ENCODE measurements around the gene PAK1IP1. TPM values are rescaled to one million over a fixed set of nuclear protein-coding genes. Genes with fewer than 3 reads are reported as not detected.
"Not testable (repeated sequence)": the region's sequence is repeated elsewhere in the genome, so short reads cannot be mapped to it uniquely, and the experiment has no call there.

PAK1IP1 gene
- total and polyA plus RNA-seq, 9 donors = 5.6 to 21.7 (median 12.4) TPM

DNA sequence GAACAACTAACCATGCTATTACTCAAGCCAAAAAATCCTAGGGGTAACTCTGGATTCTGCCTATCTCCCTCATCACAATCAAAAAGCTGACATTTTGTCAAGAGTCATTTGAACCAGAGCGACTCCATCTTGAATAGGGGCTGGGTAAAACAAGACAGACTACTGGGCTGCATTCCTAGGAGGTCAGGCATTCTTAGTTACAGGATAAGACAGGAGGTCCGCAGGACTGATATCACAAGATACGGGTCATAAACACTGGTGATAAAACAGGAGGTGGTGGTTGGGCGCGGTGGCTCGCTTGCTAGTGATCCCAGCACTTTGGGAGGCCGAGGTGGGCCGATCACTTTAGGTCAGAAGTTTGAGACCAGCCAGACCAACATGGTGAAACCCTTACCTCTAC is 32.6 kb upstream of the PAK1IP1 start:
- 87 to 88% (median 87%) methylated on average over 8 of the region's 8 CpGs for WGBS, 3 donors
- Histone ChIP-seq H3K4me3 (no peak overlapping the region), H3K4me1 (ENCODE audit: insufficient read depth) (no peaks in the 10 kb centered on the region), H3K36me3 (no peaks in the 10 kb centered on the region), H3K27ac (no peak overlapping the region), H3K27me3 (no peaks in the 10 kb centered on the region), H3K9me3 (no peaks in the 10 kb centered on the region)
- TF ChIP-seq EP300 (IDR thresholded peaks at IDR 0.05) (no peak), POLR2A (IDR thresholded peaks at IDR 0.05) (no peak), CTCF (IDR thresholded peaks at IDR 0.05) (no peak)
- no peak for DNase-seq
- intact Hi-C loops (cut with DNase I) = no loop called here

GRCh38 chr6:10662742-10663141 is 32.0 kb upstream of the PAK1IP1 start:
- 56 to 76% (median 67%) methylated on average over 2 of the region's 2 CpGs for WGBS, 3 donors
- no peaks in the 10 kb centered on the region for H3K4me1 ChIP-seq (ENCODE audit: insufficient read depth)
- no peak overlapping the region for H3K4me3 ChIP-seq
- H3K27me3 ChIP-seq = no peaks in the 10 kb centered on the region
- intact Hi-C loops (cut with DNase I) = no loop called here
- no peaks in the 10 kb centered on the region for H3K9me3 ChIP-seq
- no peaks in the 10 kb centered on the region for H3K36me3 ChIP-seq
- DNase-seq = no peak
- H3K27ac ChIP-seq = no peak overlapping the region
- no peak for TF ChIP-seq POLR2A (IDR thresholded peaks at IDR 0.05)
- no peak for TF ChIP-seq CTCF (IDR thresholded peaks at IDR 0.05)
- TF ChIP-seq EP300 (IDR thresholded peaks at IDR 0.05) = no peak

DNA sequence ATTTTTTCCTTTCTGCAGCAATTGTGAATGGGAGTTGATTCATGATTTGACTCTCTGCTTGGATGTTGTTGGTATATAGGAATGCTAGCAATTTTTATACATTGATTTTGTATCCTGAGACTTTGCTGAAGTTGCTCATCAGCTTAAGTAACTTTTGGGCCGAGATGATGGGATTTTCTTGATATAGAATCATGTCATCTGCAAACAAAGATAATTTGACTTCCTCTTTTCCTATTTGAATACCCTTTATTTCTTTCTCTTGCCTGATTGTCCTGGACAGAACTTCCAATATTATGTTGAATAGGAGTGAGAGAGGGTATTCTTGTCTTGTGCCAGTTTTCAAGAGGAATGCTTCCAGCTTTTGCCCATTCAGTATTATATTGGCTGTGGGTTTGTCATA is 29.2 kb upstream of the PAK1IP1 start:
- H3K27ac ChIP-seq; H3K36me3 ChIP-seq; H3K27me3 ChIP-seq; DNase-seq; H3K4me1 ChIP-seq (ENCODE audit: insufficient read depth); H3K9me3 ChIP-seq; intact Hi-C loops (cut with DNase I); H3K4me3 ChIP-seq: not testable (repeated sequence)
- WGBS, 3 donors = 58 to 70% (median 60%) methylated on average over 1 of the region's 1 CpG

DNA sequence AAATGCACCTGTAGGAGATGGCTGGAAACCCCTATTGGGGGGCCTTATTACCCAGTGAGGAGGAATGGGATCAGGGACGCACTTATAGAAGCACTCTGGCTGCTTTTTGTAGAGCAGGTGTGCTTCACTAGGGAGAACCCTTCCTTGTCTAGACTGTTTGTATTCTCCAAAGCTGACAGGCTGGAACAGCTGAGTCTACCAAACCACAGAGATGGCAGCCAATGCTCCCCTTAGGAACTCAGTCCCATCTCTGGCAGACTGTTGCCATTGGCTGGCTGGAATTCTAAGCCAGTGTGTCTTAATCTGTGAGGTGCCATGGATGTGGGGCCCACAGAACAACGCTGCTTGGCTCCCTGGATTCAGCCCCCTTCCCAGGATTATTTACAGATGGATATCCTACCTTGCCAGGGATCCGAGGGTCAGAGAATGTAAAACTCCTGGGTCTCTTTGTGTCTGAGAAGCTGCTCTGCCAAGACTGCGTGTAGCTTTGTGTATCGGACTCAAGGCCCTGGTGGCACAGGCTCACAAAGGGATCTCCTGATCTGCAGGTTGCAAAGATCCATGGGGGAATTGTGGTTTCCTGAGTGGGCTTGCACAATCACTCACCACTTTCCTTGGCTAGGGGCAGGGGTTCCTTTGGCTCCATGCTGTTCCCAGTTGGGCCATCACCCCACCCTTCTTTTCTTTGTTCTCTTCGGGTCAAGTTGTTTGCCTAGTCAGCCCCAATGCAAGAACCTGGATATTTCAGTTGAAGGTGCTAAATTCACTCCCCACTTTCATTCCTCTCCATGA is 26.4 kb upstream of the PAK1IP1 start:
- intact Hi-C loops (cut with DNase I) = no loop called here
- no peaks in the 10 kb centered on the region for H3K9me3 ChIP-seq
- 83 to 85% (median 85%) methylated on average over 6 of the region's 6 CpGs for WGBS, 3 donors
- no peaks in the 10 kb centered on the region for H3K4me1 ChIP-seq (ENCODE audit: insufficient read depth)
- DNase-seq = no peak
- H3K27ac ChIP-seq = no peak overlapping the region
- no peaks in the 10 kb centered on the region for H3K27me3 ChIP-seq
- H3K36me3 ChIP-seq = no peaks in the 10 kb centered on the region
- TF ChIP-seq CTCF (IDR thresholded peaks at IDR 0.05) (no peak), POLR2A (IDR thresholded peaks at IDR 0.05) (no peak), EP300 (IDR thresholded peaks at IDR 0.05) (no peak)
- H3K4me3 ChIP-seq = no peak overlapping the region

GRCh38 chr6:10676403-10676802 is 18.4 kb upstream of the PAK1IP1 start:
- DNase-seq = no peak
- H3K27ac ChIP-seq = no peak overlapping the region
- no peaks in the 10 kb centered on the region for H3K27me3 ChIP-seq
- H3K36me3 ChIP-seq = no peaks in the 10 kb centered on the region
- no peak overlapping the region for H3K4me3 ChIP-seq
- WGBS, 3 donors = 91 to 96% (median 94%) methylated on average over 7 of the region's 7 CpGs
- H3K4me1 ChIP-seq (ENCODE audit: insufficient read depth) = no peaks in the 10 kb centered on the region
- no peaks in the 10 kb centered on the region for H3K9me3 ChIP-seq
- TF ChIP-seq POLR2A (IDR thresholded peaks at IDR 0.05) = no peak
- TF ChIP-seq EP300 (IDR thresholded peaks at IDR 0.05) = no peak
- no peak for TF ChIP-seq CTCF (IDR thresholded peaks at IDR 0.05)
- intact Hi-C loops (cut with DNase I) = no loop called here

Measured in ovary (tissue), 9 donors.